B cell (primary cell): ENCODE data around the gene IQCH. TPM values are rescaled to one million over a fixed set of nuclear protein-coding genes. Genes with fewer than 3 reads are reported as not detected.

Source experiments
- ATAC-seq: fragments of 200-7000 bp; cut with Tn5 transposase; one replicate; pipeline ENCODE4 v1.10.0; 2021; ENCODE audit warnings: low read depth, mild to moderate bottlenecking, moderate number of reproducible peaks, moderate library complexity
- CTCF ChIA-PET: fragments of 350-600 bp; sonication (Branson Sonifier 250); formaldehyde crosslinking; loops from one replicate; lab custom pipeline; 2021; ENCODE audit warnings: antibody characterized with exemption, inconsistent platforms; lab: Charles Lee
- POLR2A ChIA-PET: fragments of 350-600 bp; sonication (Branson Sonifier 250); formaldehyde crosslinking; loops from one replicate; lab custom pipeline; 2021; ENCODE audit warnings: antibody characterized with exemption; lab: Charles Lee
- DNase-seq: peaks from one replicate; pipeline ENCODE4 v3.0.0; 2013
- H2AFZ ChIP-seq: 2 replicates; pipeline ENCODE4 v1.6.1; 2012; ENCODE audit warnings: mild to moderate bottlenecking, low read depth, low read length; ENCODE audit not compliant: insufficient read depth, poor library complexity, severe bottlenecking
- H3K27ac ChIP-seq, 2 donors: 1 replicate in 1 of 2; 2 replicates in 1 of 2; pipeline ENCODE4 v1.5.1; 2012 to 2013; ENCODE audit warnings: low read length in 2 of 2, mild to moderate bottlenecking in 2 of 2, moderate library complexity in 1 of 2
- H3K27me3 ChIP-seq, 4 experiments: fragments of 200-600 bp in 1 of 4; sonication (generic) in 1 of 4; replicated peaks in 1 of 4; 1 replicate in 2 of 4; 2 replicates in 2 of 4; pipeline versions ENCODE4 v1.6.1 to v1.7.0; 2013 to 2016; ENCODE audit warnings: low read length in 3 of 4, mild to moderate bottlenecking in 2 of 4, mixed read lengths in 1 of 4, moderate library complexity in 1 of 4; ENCODE audit not compliant: insufficient read depth in 4 of 4, control insufficient read depth in 3 of 4; ENCODE audit errors: control extremely low read depth in 1 of 4
- H3K36me3 ChIP-seq, 2 experiments: replicated peaks in 1 of 2; 1 replicate in 1 of 2; 2 replicates in 1 of 2; pipeline versions ENCODE4 v1.6.1 to v1.7.1; 2013; ENCODE audit warnings: low read length in 1 of 2; ENCODE audit not compliant: insufficient read depth in 2 of 2, control insufficient read depth in 1 of 2; ENCODE audit errors: control extremely low read depth in 1 of 2, extremely low read depth in 1 of 2
- H3K4me1 ChIP-seq, 2 donors: fragments of 200-600 bp in 1 of 2; sonication (generic) in 1 of 2; 1 replicate in 1 of 2; 2 replicates in 1 of 2; pipeline versions ENCODE4 v1.5.1 to v1.6.1; 2013 to 2017; ENCODE audit warnings: low read length in 2 of 2; ENCODE audit not compliant: control insufficient read depth in 2 of 2, insufficient read depth in 2 of 2
- H3K4me2 ChIP-seq: replicated peaks from 2 replicates; pipeline ENCODE3; 2012; ENCODE audit warnings: mild to moderate bottlenecking, low read depth, low read length; ENCODE audit not compliant: poor library complexity, severe bottlenecking
- H3K4me3 ChIP-seq, 5 experiments: fragments of 200-600 bp in 1 of 5; sonication (generic) in 1 of 5; 1 replicate in 3 of 5; 2 replicates in 2 of 5; pipeline versions ENCODE4 v1.5.1 to v1.7.0; 2011 to 2016; ENCODE audit warnings: low read length in 4 of 5, mild to moderate bottlenecking in 4 of 5, low read depth in 2 of 5, control low read depth in 1 of 5, moderate library complexity in 1 of 5; ENCODE audit not compliant: insufficient read depth in 1 of 5; ENCODE audit errors: control extremely low read depth in 1 of 5, extremely low read depth in 1 of 5
- H3K79me2 ChIP-seq: fragments of 200-600 bp; sonication (generic); one replicate; pipeline ENCODE4 v1.6.0; 2016; ENCODE audit warnings: low read length; ENCODE audit not compliant: control insufficient read depth, insufficient read depth
- H3K9ac ChIP-seq: fragments of 200-600 bp; sonication (generic); 2 replicates; pipeline ENCODE4 v1.6.1; 2017; ENCODE audit warnings: mild to moderate bottlenecking, low read length, moderate library complexity
- H3K9me3 ChIP-seq, 3 donors: one replicate each; pipeline versions ENCODE4 v1.6.1 to v1.7.1; 2013; ENCODE audit warnings: low read length in 2 of 3; ENCODE audit not compliant: control insufficient read depth in 2 of 3, insufficient read depth in 1 of 3; ENCODE audit errors: control extremely low read depth in 1 of 3
- H4K20me1 ChIP-seq: 2 replicates; pipeline ENCODE4 v1.6.0; 2012; ENCODE audit warnings: mild to moderate bottlenecking, low read length; ENCODE audit not compliant: insufficient read depth, control insufficient read depth, poor library complexity, severe bottlenecking
- H3K27ac Mint-ChIP-seq: one replicate; pipeline ENCODE4 v1.8.0; 2021; ENCODE audit warnings: mixed read lengths
- H3K27me3 Mint-ChIP-seq: one replicate; pipeline ENCODE4 v1.8.0; 2021; ENCODE audit warnings: mixed read lengths
- H3K4me1 Mint-ChIP-seq: one replicate; pipeline ENCODE4 v1.8.0; 2021; ENCODE audit warnings: mixed read lengths
- H3K4me3 Mint-ChIP-seq: one replicate; pipeline ENCODE4 v1.8.0; 2021; ENCODE audit warnings: mixed read lengths
- H3K9me3 Mint-ChIP-seq: one replicate; pipeline ENCODE4 v1.8.0; 2022; ENCODE audit warnings: mixed read lengths; ENCODE audit not compliant: insufficient read depth
- CTCF ChIP-seq: fragments of 200-600 bp; IDR thresholded peaks from one replicate; pipeline ENCODE4 v1.8.0; 2022; ENCODE audit warnings: antibody characterized with exemption, mild to moderate bottlenecking
- EZH2 ChIP-seq: IDR thresholded peaks from 2 replicates; pipeline ENCODE4 v1.6.1; 2012; ENCODE audit warnings: borderline replicate concordance, low read depth, mild to moderate bottlenecking, moderate library complexity, low read length; ENCODE audit not compliant: insufficient read depth, poor library complexity, severe bottlenecking
- intact Hi-C: fragments of 100-400 bp; cut with micrococcal nuclease; formaldehyde crosslinking; loops from one replicate; pipeline ENCODE4 v1.10.0; 2022
- polyA plus RNA-seq: library from polyadenylated mRNA; depleted of rRNA; stranded (reverse); fragments of >200 nt; gene quantifications from 2 replicates; pipeline ENCODE4 v1.2.3, GENCODE V29; 2012
- total RNA-seq, 2 donors: library from RNA; stranded (reverse); fragments of 120-200 nt in 1 of 2; gene quantifications; 1 replicate in 1 of 2; 2 replicates in 1 of 2; pipeline versions ENCODE4 v1.2.3 to v1.2.4, GENCODE V29; 2013 to 2022

The IQCH gene
- total and polyA plus RNA-seq, 2 donors (not counting 1 experiment from before 2014, with no cell fraction given), result 1.6 TPM; not detected in 1

GRCh38 chr15:67259379-67259778 lies 4.8 kb downstream of the IQCH start:
- H3K9ac ChIP-seq, result no peak overlapping the region
- H3K4me3 ChIP-seq, result no peak overlapping the region
- TF ChIP-seq EZH2, result no peak
- no peak for TF ChIP-seq CTCF
- Mint-ChIP-seq H3K4me3 (no peak overlapping the region), H3K4me1 (peaks cover 11% of the 10 kb centered on the region), H3K27ac (no peak overlapping the region), H3K27me3 (no peaks in the 10 kb centered on the region), H3K9me3 (no peaks in the 10 kb centered on the region)
- CTCF ChIA-PET, result no interaction called here
- peaks cover 6% of the 10 kb centered on the region for H3K79me2 ChIP-seq
- no peak overlapping the region for H2AFZ ChIP-seq
- no peak for DNase-seq
- H3K4me1 ChIP-seq, result peaks cover 5% of the 10 kb centered on the region in 2 donors
- peaks cover 0 to 4% (median 0%) of the 10 kb centered on the region in 4 experiments for H3K27me3 ChIP-seq
- POLR2A ChIA-PET, result no interaction called here
- no peak overlapping the region for H3K4me2 ChIP-seq
- no peaks in the 10 kb centered on the region for H4K20me1 ChIP-seq
- intact Hi-C loops, result no loop called here
- no peak for ATAC-seq
- no peak overlapping the region for H3K27ac ChIP-seq
- no peaks in the 10 kb centered on the region for H3K36me3 ChIP-seq
- H3K9me3 ChIP-seq, result no peaks in the 10 kb centered on the region

- Histone ChIP-seq H3K79me2 (peaks cover 4% of the 10 kb centered on the region), H3K4me2 (no peak overlapping the region), H3K9ac (no peak overlapping the region), H4K20me1 (no peaks in the 10 kb centered on the region), H3K4me1 (peaks cover 4 to 5% of the 10 kb centered on the region in 2 donors), H3K4me3 (no peak overlapping the region), H3K27me3 (peaks cover 0 to 4% (median 0%) of the 10 kb centered on the region in 4 experiments), H3K36me3 (no peaks in the 10 kb centered on the region), H3K27ac (no peak overlapping the region), H2AFZ (no peak overlapping the region), H3K9me3 (no peaks in the 10 kb centered on the region)
- DNase-seq (no peak), ATAC-seq (no peak)
- POLR2A ChIA-PET, result no interaction called here
- H3K4me1 Mint-ChIP-seq, result peaks cover 9% of the 10 kb centered on the region
- intact Hi-C loops, result no loop called here
- H3K9me3 Mint-ChIP-seq, result no peaks in the 10 kb centered on the region
- no peaks in the 10 kb centered on the region for H3K27me3 Mint-ChIP-seq
- CTCF ChIA-PET, result no interaction called here
- TF ChIP-seq EZH2 (no peak), CTCF (no peak)
- H3K27ac Mint-ChIP-seq, result no peak overlapping the region
- no peak overlapping the region for H3K4me3 Mint-ChIP-seq
Observed at GRCh38 chr15:67259806-67260205, 5.2 kb downstream of the IQCH start.
